Measurements from ENCODE around the gene TTC4.

The TTC4 gene

DNA sequence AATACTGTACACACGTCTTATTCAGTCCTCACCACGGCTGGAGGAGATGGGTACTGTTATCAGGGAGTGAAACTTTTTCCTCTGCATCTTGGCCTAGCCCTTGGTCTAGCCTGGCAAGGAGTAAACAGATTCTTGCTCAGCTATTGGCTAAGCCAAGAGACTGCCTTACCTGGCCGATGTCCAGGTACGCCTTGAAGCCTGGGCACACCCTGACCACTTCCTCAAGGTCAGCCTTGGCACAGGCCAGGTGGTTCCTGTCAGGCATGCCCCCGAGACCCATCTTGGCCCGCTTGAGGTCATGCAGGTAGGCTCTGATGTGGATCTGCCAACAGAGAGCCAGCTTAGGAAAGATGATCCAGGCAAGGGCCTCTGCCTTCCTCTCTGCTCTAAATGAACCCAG is 66.5 kb downstream of the TTC4 start:
- DNase-seq (ENCODE audit: low read depth in 3 of 3): no peak

DNA sequence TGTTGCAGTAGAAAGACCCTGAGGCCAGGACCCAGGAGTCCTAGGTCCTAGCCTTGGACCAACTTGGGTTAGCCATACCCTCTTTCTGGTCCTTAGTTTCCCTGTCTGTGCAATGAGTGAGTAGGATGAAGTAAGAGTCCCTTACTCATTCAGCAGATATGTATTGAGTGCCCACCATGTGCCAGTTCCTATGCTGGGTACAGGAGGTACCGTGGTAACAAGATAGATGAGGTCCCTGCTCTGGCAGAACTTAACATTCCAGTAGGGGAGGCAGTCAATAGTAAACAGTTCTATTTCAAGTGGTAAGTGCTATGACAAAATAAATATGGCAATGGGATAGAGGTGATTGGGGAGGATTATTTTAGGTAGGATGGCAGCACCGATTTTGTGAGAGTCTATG is 66.9 kb downstream of the TTC4 start:
- no peak for DNase-seq (ENCODE audit: low read depth in 3 of 3)

DNA sequence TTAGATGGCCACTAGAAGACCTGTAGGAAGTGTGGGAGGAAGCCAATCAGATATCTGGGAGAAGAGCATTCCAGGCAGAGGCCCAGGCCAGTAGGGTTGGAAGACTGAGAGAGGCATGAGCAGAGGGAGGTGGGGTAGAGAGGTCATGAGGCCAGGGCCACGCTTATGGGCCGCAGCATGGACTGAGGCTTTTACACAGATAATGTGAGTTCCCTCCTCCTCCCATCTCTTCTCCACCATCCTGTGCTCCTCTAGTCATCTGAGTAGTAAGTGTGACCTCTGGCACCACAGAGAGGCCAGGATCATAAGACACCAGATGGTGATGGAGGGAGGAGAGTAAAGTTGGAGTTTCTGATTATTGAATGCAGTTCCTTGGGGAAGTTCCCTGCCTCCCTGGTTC is 68.4 kb downstream of the TTC4 start:
- no peak for DNase-seq (ENCODE audit: low read depth in 3 of 3)

DNA sequence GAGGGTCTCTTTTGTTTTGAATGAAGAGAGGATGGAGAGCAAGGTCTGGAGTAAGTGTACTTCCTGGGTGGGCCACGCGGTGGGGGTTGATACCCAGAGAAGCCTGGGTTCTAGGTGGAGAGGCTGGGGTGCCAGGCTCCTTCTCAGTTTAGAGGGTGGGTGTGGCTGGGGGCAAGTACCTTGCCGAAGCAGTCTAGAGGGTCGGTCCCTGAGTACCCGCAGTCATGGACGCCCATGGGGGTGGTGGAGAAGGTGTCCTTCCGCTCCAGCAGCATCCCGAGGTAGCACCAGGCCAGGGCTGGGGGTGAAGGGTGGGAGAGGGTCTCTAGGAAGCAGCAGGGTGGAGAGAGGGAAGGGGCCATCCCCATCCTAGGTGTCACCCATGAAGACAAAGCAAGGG is 71.1 kb downstream of the TTC4 start:
- no peak for DNase-seq (ENCODE audit: low read depth in 3 of 3)

DNA sequence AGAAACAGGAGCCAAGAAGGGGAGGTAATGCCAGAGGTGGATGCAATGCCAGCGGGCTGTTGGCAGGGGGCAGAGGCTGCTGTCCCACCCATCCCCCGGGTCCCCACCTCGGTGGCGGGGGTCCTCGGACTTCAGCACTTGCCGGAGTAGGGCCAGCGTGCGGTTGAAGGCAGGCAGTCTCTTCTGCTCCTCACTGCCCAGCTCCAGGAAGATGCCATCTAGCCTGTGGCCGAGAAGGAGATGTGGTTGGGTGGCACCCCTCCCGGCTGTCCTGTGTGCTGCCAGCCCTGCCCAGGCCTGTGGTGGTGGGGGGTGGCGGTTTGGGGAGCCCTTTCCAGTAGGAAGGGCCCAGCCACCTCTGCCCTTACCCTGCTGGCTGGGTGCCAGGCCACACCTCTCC is 71.9 kb downstream of the TTC4 start:
- DNase-seq (ENCODE audit: low read depth in 3 of 3): no peak

DNA sequence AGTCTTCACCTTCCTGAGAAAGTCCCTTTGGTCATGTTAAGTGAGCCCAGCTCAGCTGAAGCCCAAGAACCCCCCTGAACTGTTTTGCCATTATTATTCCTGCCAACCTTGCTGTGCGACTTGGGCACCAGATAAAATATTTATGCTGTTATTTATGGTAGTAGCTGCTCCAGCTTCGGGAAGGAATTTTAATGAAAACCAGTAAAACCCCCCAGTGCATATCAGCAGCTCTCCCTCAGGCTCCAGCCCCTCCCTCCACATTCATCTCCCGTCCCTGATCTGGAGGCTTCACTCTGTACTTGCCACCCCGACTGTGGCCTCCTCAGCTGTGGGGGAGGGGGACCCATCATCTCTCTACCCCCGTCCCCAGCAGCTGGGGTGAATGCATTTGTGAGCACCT is 72.8 kb downstream of the TTC4 start:
- no peak for DNase-seq (ENCODE audit: low read depth in 3 of 3)

DNA sequence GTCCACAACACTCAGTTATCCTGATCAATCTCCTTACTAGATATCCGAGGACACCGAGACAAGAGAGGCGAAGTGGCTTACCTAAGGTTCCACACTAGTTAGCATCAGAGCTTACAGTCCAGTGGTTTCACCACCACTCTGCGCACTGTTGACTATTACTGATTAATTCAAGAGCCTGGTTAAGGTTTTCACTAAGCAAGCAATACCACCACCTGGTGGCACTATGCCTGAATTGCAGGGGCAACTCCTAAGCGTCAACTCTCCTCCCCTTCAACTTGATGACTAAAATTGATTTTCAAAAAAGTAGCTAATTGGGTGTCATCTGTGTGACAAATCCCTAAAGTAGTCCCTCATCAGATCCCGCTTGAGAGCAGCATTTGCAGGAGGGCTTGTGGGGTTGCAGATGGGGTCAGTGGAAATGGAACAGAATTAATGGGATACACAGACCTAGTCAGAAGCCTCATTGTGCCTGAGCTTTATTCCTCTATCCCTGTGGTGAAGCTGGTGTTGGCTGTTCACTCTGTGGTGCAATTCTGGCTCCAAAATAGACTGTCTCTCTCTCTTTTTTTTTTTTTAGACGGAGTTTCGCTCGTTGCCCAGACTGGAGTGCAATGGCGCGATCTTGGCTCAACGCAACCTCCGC is 76.3 kb downstream of the TTC4 start:
- peak in 2 of 3 experiments; percentile 15 to 68 for DNase-seq (ENCODE audit: low read depth in 3 of 3)

All from stimulated activated CD4-positive, alpha-beta T cell treated with anti-CD3 and anti-CD28 coated beads, TNF-alpha, amount 100 ng/mL, for 24 hours (primary cell).